H54 (cell line): ENCODE results near the gene PIK3C2G.
"Not testable (repeated sequence)": the region's sequence is repeated elsewhere in the genome, so short reads cannot be mapped to it uniquely, and the experiment has no call there.

Experiments used
- DNase-seq: peaks from one replicate; pipeline ENCODE4 v3.0.0; 2011; ENCODE audit warnings: low spot score, mixed read lengths; ENCODE audit not compliant: insufficient read length
- FAIRE-seq: peaks from 3 replicates; lab custom pipeline; 2011; peaks lifted over from hg19 to GRCh38; lab: Jason Lieb, UNC
- POLR2A ChIP-seq: IDR thresholded peaks from 2 replicates; pipeline ENCODE4 v1.6.1; 2011; ENCODE audit warnings: low read depth, mild to moderate bottlenecking, low read length

PIK3C2G gene

GRCh38 chr12:18467620-18468245 lies 206.4 kb downstream of the PIK3C2G start:
- DNase-seq (no peak), FAIRE-seq (no peak)
- TF ChIP-seq POLR2A: no peak

DNA sequence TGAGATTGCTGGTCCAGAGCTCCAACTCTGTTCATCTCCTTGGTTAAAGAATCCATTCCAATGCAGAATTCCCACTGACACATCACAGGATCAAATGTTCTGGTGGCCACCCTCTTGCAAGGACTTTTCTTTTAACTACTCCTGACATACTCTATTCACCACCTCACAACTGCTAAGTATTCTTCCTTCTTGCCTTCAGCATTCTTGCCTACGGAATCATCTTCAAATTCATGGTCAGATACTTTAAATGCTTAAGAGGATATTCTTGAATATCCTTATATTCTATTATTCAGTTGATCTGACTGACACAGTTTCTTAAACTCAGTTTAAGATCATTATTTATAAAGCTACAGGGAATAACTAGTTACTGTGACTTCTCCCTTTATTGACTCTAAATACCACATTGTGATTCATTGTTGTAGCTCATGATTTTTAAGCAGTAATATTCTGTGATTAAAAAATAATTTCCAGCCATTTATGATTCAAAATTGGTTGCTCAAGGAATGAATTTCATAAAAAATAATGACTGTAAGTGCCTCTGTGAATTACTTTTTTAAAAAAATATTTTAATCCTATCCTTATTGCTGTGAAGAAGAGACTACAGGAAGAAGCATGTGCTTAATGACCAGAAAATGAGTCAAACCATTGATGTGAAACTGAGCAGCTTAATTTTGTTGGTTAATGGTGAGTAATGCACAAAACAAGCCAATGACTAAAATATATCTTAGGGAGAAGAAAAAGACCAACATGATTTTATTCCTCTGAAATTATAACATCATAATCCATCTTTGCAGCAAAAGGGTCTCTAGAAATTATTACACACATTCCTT lies 207.1 kb downstream of the PIK3C2G start:
- DNase-seq (no peak), FAIRE-seq (peak; percentile 55)
- TF ChIP-seq POLR2A: no peak

- no peak for FAIRE-seq
- no peak for TF ChIP-seq POLR2A
Measured at GRCh38 chr12:18470251-18470650, 208.9 kb downstream of the PIK3C2G start.

DNA sequence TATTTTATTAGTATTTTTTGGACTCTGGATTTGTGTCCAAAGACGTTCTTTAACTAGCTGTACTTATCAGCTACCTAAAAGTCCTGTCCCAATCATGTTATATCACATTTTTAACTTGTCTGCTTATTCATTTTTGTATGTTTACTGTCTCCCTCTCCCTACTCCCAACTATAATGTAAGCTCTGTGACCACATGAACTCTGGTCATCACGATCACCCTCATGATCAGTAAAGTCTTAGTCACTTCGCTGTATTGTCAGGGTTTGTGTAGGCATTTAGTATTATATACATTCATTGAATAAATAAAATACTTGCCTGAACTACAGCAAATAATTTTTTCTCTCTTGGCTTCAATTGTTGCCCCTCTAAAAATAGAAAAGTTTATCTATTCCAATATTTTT lies 211.0 kb downstream of the PIK3C2G start:
- TF ChIP-seq POLR2A: no peak
- no peak for FAIRE-seq
- DNase-seq: no peak

More at GRCh38 chr12:18470251-18470650, 208.9 kb downstream of the PIK3C2G start:
- no peak for DNase-seq

- no peak for DNase-seq
- TF ChIP-seq POLR2A: no peak
- no peak for FAIRE-seq
Measured at GRCh38 chr12:18472806-18473205, 211.5 kb downstream of the PIK3C2G start.

DNA sequence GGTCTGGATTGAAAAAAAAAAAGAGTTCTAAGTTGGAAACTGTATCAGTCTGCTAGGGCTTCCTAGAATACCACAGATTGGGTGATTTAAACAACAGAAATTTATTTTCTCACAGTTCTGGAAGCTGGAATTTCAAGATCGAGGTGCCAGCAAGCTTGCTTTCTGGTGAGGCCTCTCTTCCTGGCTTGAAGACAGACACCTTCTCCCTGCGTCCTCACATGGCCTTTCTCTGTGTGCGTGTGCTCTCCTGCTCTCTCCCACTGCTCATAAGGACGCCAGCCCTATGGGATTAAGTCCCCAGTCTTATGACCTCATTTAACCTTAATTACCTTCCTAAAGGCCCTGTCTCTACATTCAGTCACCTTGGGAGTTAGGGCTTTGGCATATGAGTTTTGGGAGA lies 215.5 kb downstream of the PIK3C2G start:
- FAIRE-seq (no peak), DNase-seq (no peak)
- TF ChIP-seq POLR2A: no peak

GRCh38 chr12:18479256-18479655 lies 217.9 kb downstream of the PIK3C2G start:
- FAIRE-seq (no peak), DNase-seq (no peak)

DNA sequence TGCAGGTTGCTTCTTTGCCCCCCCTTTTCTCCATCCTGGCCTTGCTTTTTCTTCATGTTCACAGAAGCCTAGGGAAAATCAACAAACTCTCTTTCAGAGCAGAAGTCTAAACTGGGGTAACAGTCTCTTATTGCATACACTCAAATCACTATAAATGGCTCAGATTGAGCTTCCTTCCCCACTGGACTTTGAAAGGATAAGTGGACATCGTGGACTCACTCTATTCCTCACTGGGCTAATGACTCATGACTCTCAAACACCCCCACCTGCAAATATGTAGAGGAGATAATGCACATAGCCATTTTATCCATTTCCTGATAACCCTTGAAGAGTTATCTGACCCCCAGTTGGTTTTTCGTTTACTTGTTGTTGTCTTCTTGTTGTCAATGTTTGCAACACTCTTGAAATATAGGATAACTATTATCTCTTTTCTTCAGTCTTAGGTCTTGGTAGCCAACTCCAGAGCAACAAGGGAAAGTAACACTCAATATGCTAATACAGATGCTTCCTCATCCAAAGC lies 221.3 kb downstream of the PIK3C2G start:
- TF ChIP-seq POLR2A: no peak
- FAIRE-seq (no peak), DNase-seq (no peak)

More at GRCh38 chr12:18479256-18479655, 217.9 kb downstream of the PIK3C2G start:
- TF ChIP-seq POLR2A: no peak

DNA sequence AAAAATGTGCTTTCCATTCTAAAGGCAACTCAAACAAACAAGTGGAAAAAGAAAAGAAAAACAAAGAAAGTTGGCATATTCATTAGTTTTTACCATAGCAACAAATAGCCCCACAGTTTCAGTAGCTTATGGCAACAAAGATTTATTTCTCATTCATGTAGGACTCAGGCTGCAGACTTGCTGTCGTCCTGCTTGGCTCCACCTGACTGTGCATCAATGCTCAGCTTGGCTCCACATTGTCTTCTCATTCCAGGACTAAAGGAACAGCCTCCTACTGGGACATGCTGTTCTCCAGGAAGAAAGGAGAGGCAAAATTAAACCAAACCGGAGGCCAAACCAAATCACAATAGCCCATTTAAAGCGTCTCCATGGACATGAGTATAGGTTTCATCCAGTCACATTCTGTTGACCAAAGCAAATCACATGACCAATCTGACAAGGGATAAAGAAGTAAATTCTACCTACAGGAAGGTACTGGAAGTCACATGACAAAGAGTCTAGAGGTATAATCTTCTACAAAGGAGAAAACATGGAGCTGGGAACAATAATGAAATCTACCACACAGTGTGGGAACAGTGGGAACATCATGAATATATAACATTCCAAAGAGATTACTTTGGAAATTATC lies 222.5 kb downstream of the PIK3C2G start:
- no peak for DNase-seq
- no peak for FAIRE-seq
- no peak for TF ChIP-seq POLR2A

DNA sequence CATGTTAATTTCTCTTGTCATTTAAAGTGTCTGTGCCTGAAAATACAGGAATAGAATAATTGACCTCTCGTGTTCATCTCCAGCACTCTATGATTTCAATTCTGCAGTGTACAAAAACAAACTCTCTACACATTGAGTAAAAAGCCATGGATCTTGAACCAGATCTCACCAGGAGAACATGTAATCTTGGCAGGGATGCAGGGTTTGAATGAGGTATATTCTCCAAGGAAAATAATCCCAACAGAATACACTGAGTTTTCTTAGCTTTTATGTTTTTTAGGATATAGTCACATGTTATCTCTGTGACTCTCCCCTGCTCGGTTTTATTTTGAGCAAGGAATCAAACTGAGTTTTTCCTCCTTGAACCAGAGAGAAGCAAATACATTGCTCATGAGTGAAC lies 224.7 kb downstream of the PIK3C2G start:
- no peak for TF ChIP-seq POLR2A
- no peak for DNase-seq
- FAIRE-seq: no peak

GRCh38 chr12:18487509-18487908 lies 226.2 kb downstream of the PIK3C2G start:
- DNase-seq (no peak), FAIRE-seq (no peak)
- no peak for TF ChIP-seq POLR2A

DNA sequence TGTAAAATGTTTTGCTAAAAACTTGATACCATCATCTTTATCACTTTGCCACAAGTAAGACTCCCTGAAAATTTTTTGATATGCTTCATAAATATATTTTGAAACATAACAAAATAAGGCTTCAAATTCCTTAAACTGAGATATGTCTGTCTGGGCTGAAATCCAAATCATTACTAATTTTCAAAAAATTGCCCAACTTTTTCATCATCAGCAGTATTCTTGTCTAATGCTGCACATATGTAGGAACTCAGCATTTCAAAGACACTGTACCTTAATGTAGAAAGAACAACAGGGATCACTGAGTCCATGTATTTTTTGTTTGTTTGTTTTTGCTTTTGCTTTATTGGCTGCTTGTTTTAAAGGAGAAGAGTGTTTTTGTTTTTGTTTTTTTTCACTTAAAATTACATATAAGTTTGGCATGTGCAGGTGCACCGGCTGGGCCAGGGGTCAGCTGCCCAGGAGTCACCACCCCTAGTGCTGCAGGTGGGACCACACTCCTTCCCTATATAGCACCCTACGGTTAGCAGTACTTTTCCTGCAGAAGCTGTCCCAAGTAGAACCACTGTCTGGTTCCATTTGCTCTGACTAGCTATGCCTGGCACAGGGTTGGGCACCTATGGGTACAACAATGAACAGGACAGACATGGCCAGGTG lies 231.2 kb downstream of the PIK3C2G start:
- TF ChIP-seq POLR2A: no peak
- no peak for FAIRE-seq
- DNase-seq: no peak

DNA sequence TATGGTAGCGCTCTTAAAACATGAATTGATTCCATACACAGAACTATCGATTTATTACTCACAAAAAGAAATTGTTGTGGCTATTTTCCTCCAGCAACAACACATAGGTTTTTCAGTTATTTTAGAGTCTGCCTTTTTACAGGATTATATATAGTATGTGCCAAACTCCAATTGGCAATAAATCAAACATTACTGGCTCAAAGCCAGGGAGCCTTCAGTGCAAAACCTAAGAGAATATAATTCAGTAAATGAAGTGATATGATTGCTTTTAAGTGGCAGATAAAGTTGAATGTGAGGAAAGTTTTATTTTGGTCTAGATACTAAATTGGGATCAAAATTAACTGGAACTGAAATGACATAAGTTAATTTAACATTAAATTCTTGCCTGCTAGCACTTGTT lies 234.8 kb downstream of the PIK3C2G start:
- DNase-seq (no peak), FAIRE-seq (no peak)
- no peak for TF ChIP-seq POLR2A

DNA sequence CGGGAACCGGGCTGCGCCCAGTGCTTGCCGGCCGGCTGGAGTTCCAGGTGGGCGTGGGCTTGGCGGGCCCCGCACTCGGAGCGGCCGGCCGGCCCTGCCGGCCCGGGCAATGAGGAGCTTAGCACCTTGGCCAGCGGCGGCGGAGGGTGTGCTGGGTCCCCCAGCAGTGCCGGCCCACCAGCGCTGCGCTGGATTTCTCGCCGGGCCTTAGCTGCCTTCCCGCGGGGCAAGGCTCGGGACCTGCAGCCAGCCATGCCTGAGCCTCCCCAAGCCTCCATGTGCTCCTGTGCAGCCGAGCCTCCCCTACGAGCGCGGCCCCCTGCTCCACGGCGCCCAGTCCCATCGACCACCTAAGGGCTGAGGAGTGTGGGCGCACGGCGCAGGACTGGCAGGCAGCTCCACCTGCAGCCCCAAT lies 238.8 kb downstream of the PIK3C2G start:
- DNase-seq, FAIRE-seq: not testable (repeated sequence)

GRCh38 chr12:18500736-18501135 lies 239.4 kb downstream of the PIK3C2G start:
- not testable (repeated sequence) for DNase-seq, FAIRE-seq
